Hepatocyte (in vitro differentiated cells): ENCODE data around the gene USP36.

Source experiments
- CTCF ChIP-seq: fragments of 200-600 bp; sonication (generic); IDR thresholded peaks from 2 replicates; pipeline ENCODE4 v1.5.1; 2016; ENCODE audit warnings: antibody characterized with exemption, mild to moderate bottlenecking; ENCODE audit not compliant: poor library complexity
- EZH2phosphoT487 ChIP-seq: fragments of 200-600 bp; sonication (generic); IDR thresholded peaks from one replicate; pipeline ENCODE4 v1.6.1; 2018; ENCODE audit warnings: antibody characterized with exemption, mild to moderate bottlenecking, low read depth, moderate library complexity; ENCODE audit not compliant: unreplicated experiment, severe bottlenecking

- TF ChIP-seq CTCF (no peak), EZH2phosphoT487 (no peak)
Measured at GRCh38 chr17:78803186-78803845, 37.3 kb downstream of the USP36 start.
